Measurements from ENCODE around the gene HP1BP3.
A peak's percentile ranks its signal among the peaks of the same experiment; 100 is the strongest.
"Not testable (repeated sequence)": the region's sequence is repeated elsewhere in the genome, so short reads cannot be mapped to it uniquely, and the experiment has no call there.

The HP1BP3 gene

GRCh38 chr1:20787029-20787839 lies at the start of gene HP1BP3:
Gene HP1BP3, minus strand, starts transcription at chr1:20787307. Its CDS starts 6,867 bp downstream, at chr1:20780440.
- peak; percentile 78 for DNase-seq

- DNase-seq, result no peak
Measured at GRCh38 chr1:20836230-20836629, 49.1 kb upstream of the HP1BP3 start.

- no peak for DNase-seq
Measured at GRCh38 chr1:20834780-20835179, 47.7 kb upstream of the HP1BP3 start.

GRCh38 chr1:20834192-20834591 lies 47.1 kb upstream of the HP1BP3 start:
- DNase-seq, result no peak

- DNase-seq, result no peak
Measured at GRCh38 chr1:20830378-20830777, 43.3 kb upstream of the HP1BP3 start.

- DNase-seq, result no peak
Measured at GRCh38 chr1:20829946-20830345, 42.8 kb upstream of the HP1BP3 start.

GRCh38 chr1:20829531-20829930 lies 42.4 kb upstream of the HP1BP3 start:
- DNase-seq, result no peak

- no peak for DNase-seq
Measured at GRCh38 chr1:20823845-20824244, 36.7 kb upstream of the HP1BP3 start.

- DNase-seq, result no peak
Measured at GRCh38 chr1:20821466-20821865, 34.4 kb upstream of the HP1BP3 start.

- no peak for DNase-seq
Measured at GRCh38 chr1:20819818-20820217, 32.7 kb upstream of the HP1BP3 start.

GRCh38 chr1:20814534-20814871 lies 27.4 kb upstream of the HP1BP3 start:
- DNase-seq, result no peak

GRCh38 chr1:20811916-20812315 lies 24.8 kb upstream of the HP1BP3 start:
- no peak for DNase-seq

GRCh38 chr1:20793236-20793635 lies 6.1 kb upstream of the HP1BP3 start:
- no peak for DNase-seq

- DNase-seq, result no peak
Measured at GRCh38 chr1:20792196-20792595, 5.1 kb upstream of the HP1BP3 start.

GRCh38 chr1:20790785-20791184 lies 3.7 kb upstream of the HP1BP3 start:
- no peak for DNase-seq

- not testable (repeated sequence) for DNase-seq
Measured at GRCh38 chr1:20789598-20789997, 2.5 kb upstream of the HP1BP3 start.

GRCh38 chr1:20787840-20788795 lies 1.0 kb upstream of the HP1BP3 start:
- no peak for DNase-seq

GRCh38 chr1:20786253-20787028 lies 666 bp downstream of the HP1BP3 start:
- peak; percentile 90 for DNase-seq

GRCh38 chr1:20785907-20786252 lies 1.2 kb downstream of the HP1BP3 start:
- no peak for DNase-seq

- no peak for DNase-seq
Measured at GRCh38 chr1:20775700-20776099, 11.4 kb downstream of the HP1BP3 start.

GRCh38 chr1:20771780-20772179 lies 15.3 kb downstream of the HP1BP3 start:
- no peak for DNase-seq

GRCh38 chr1:20770314-20771087 lies 16.6 kb downstream of the HP1BP3 start:
- no peak for DNase-seq

Measured in GOT3 (cell line).